Hepatocyte (in vitro differentiated cells): Measurements from ENCODE around the gene IGF2.

Experiments used
- CTCF ChIP-seq: fragments of 200-600 bp; sonication (generic); IDR thresholded peaks from 2 replicates; pipeline ENCODE4 v1.5.1; 2016; ENCODE audit warnings: antibody characterized with exemption, mild to moderate bottlenecking; ENCODE audit not compliant: poor library complexity
- EZH2 ChIP-seq: fragments of 200-600 bp; sonication (generic); IDR thresholded peaks from 2 replicates; pipeline ENCODE4 v1.6.1; 2016; ENCODE audit warnings: antibody characterized with exemption, mild to moderate bottlenecking, borderline replicate concordance

GRCh38 chr11:2144544-2145248 lies 5.5 kb upstream of the IGF2 start:
- TF ChIP-seq CTCF, result no peak
- no peak for TF ChIP-seq EZH2
